GM19467 (cell line): ENCODE measurements around the gene AHRR.
"Not testable (repeated sequence)": the region's sequence is repeated elsewhere in the genome, so short reads cannot be mapped to it uniquely, and the experiment has no call there.

ENCODE experiments used
- ATAC-seq: cut with Tn5 transposase; IDR thresholded peaks from one replicate; pipeline ENCODE4 v1.9.1; 2021; ENCODE audit warnings: mild to moderate bottlenecking, moderate library complexity; ENCODE audit not compliant: unreplicated experiment

The AHRR gene

DNA sequence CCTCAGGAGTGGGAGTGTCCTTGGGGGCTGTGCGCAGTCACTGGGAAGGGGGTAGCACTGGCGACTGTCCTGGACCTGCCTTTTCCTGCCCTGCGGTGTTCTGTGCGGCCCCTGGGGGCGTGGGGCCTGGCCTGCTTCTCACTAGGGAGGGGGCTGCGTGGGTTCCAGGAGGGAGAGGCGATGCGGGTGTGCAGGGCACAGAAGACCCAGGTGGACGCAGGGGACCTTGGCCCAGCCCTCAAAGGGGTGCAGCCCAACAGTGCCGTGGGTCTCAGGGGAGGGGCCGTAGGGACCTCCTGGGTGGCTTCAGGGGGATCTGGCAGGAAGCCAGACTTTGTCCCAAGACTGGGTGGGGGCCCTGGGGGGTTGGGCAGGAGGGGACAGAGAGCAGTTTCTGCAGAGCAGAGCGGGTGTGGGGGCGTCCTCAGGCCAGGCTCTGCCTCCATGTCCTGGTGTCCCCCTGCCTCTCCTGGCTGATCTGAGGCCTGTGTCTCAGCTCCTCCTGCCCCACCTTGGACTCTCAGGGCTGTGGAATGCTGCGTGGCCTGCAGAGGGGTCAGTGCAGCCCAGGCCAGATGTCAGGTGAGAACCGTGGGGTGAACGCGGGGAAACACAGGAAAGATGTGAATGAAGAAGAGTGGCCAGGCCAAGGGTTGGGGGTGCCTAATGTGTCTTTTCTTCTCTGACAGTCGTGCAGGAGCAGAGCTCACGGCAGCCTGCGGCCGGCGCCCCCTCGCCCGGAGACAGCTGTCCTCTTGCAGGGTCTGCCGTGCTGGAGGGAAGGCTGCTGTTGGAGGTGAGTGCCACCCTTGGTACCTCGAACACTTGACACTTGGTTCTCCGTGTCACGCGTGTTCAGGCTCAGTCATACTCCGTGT lies 54.6 kb downstream of the AHRR start:
- ATAC-seq, result no peak

- no peak for ATAC-seq
Observed at GRCh38 chr5:376799-377325, 55.3 kb downstream of the AHRR start.

DNA sequence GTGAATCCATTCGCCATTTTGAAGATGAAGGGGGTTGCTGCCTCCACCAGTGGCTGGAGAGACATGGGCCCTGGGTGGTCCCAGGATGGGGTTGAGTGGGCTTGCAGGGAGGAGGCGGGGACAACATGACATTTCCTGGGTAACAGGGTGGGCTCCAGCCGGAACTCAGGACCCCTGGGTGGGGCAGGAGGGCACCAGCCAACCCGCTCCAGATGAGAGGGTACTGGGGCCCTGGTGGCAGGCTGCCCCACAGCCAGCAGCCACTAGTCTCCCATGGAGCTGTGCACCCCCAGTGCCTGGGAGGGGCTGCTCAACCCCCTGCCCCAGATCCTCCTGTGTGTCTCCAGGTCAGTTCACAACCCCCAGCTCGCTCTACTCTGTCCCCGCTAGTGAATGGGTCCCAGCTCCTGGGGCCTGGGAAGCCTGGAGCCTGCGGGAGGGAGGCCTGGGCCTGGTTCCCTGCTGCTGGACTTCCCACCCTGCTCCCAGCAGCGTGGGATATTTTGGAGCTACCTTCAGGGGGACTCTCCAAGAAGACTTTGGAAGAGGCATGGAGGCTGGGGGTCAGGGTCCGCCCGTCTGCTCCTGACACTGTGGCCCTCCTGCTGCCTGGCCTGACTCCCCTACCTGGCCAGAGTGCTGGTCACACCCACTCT lies 55.9 kb downstream of the AHRR start:
- no peak for ATAC-seq

- ATAC-seq, result no peak
Observed at GRCh38 chr5:378301-378891, 56.9 kb downstream of the AHRR start.

GRCh38 chr5:378976-379742 lies 57.6 kb downstream of the AHRR start:
- no peak for ATAC-seq

- ATAC-seq, result no peak
Observed at GRCh38 chr5:380701-381309, 59.3 kb downstream of the AHRR start.

GRCh38 chr5:383066-383465 lies 61.6 kb downstream of the AHRR start:
- no peak for ATAC-seq

DNA sequence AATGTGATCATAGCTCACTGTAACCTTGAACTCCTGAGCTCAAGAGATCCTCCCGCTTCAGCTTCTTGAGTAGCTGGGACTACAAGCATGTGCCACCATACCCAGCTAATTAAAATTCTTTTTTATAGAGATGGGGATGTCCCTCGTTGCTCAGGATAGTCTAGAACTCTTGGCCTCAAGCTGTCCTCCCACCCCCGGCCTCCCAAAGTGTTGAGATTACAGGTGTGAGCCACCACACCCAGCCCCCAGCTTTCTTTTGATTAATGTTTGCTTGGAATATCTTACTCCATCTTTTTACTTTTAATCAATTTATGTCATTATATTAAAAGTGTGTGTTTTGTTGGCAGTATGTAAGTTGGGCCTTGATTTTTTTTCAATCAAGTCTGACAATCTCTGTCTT lies 62.1 kb downstream of the AHRR start:
- no peak for ATAC-seq

DNA sequence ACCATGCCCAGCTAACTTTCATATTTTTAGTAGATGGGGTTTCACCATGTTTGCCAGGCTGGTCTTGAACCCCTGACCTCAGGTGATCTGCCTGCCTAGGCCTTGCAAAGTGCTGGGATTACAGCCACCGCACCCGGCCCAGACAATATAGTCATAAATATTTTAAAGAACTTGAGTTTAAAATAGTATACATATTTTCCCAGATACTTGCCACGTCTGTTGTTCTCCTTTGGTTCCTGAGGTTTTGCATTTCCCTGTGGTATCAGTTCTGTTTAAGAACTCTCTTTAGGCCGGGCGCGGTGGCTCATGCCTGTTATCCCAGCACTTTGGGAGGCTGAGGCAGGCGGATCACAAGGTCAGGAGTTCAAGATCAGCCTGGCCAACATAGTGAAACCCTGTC lies 63.1 kb downstream of the AHRR start:
- ATAC-seq, result not testable (repeated sequence)

DNA sequence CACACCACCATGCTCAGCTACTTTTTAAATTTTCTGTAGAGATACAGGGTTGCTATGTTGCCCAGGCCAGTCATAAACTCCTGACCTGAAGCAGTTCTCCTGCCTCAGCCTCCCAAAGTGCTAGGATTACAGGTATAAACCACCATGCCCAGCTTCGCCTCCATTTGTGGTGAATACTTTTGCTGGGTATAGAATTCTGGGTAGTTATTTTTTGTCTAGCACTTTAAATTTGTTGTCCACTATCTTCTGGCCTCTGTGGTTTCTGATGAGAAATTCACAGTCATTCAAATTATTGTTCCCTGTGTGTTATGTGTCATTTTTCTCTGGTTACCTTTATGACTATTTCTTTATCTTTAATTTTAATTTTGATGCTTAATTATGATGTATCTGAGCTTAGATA lies 63.8 kb downstream of the AHRR start:
- ATAC-seq, result no peak

DNA sequence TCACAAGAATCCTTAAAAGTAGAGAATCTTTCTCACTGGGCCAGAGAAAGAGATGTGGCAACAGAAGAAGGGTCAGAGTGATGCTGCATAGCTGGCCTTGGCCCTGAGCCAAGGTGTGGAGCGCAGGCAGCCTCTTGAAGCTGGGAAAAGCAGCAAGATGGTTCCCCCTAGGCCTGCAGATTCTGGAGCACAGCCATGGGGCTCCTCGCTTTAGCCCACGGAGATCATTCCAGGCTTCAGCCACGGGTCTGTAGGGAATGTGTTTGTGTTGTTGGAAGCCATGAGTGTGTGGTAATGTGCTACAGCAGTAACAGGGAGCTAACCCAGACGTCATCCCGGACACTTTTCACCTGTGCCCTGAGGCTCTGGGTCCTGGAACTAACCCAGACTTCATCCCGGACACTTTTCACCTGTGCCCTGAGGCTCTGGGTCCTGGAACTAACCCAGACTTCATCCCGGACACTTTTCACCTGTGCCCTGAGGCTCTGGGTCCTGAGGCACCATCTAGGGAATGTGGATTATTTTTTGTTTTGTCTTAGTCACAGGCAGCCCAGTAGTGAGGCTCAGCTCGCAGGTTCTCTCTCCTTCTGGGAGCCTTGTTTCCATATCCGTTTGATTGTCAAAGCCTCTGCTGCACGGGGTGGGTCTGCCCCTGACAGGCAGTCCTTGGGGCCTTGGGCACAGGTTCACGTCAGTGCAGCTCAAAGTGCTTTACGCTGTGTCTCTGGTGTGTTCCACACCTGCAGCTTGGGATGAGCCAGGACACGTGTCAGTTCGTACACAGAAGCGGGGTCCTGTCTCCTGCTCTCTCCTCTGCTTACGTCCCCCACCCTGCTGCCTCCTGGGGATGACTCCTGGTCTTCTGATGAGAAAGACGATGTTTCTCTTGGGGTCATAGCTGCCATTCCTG lies 65.2 kb downstream of the AHRR start:
- ATAC-seq, result no peak

- no peak for ATAC-seq
Observed at GRCh38 chr5:387491-388265, 66.2 kb downstream of the AHRR start.

DNA sequence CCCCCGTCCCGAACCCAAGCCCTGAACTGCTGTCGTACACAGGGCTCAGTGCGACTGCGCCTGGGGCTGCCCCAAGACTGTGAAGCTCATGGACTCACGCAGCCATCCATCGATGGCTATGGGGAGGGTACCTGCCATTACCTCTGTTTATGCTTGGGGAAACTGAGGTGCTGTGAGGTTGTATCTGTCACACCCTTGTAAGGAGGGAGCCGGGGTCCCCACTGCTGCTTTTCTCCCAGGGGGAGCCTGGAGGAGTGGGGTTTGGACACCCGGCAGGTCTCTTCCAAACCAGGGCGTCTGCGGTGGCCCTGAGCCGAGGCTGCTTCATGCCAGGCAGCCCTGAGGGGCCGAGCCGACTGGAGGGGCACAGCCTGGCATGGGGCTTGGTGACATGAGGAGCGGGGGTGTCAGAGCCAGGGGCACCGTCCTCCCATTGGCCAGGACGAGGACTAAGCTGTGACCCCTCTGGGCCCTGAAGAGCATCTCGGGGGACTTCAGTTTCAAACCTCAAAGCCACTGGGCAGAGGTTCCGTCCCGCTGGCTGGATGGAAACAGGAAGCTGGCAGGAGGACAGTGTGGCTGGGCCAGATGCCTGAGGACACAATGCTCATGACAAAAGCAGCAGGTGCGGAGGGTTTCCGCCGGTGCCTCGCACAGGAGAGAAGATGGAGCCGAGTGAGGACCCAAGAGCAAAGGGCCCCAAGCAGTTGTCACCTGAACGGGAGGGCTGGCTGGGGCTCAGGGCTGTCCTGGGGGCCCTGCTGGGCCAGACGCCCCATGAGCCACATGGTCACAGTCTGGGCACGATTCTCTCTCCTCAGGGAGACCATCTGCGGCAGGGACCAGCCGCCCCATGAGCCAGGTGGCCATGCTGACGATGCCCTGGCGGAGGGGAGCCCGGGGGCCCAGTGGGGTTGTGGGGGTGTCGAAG lies 67.0 kb downstream of the AHRR start:
- no peak for ATAC-seq

DNA sequence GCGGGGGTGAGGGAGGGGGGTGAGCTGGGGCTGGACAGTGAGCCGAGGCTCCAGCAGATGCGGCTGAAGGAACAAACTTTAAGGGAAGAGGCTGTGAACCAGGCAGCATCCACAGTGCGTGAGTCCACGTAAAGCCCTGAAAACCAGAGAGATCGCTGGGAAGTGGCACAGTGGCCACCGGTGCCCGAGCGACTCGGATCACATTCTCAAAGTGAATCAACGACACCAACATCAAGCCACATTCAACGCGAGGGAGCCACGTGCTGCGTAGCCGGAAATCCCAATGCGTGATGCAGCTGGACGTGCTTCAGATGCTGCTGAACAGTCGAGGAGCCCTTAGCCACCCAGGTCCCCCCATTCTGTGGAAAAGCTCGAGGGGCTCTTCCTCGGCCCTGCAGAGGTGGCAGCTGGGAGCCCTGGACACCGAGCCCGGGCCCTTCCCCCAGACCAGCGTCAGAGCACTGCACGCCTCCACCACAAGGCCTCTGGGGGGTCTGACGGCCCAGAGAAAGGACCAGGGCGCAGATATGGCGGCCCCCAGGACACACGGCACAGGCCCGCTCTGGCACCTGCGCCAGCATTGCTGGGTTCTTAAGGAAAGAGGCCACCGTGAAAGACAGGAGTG lies 67.8 kb downstream of the AHRR start:
- no peak for ATAC-seq

- ATAC-seq, result no peak
Observed at GRCh38 chr5:389891-390622, 68.5 kb downstream of the AHRR start.

DNA sequence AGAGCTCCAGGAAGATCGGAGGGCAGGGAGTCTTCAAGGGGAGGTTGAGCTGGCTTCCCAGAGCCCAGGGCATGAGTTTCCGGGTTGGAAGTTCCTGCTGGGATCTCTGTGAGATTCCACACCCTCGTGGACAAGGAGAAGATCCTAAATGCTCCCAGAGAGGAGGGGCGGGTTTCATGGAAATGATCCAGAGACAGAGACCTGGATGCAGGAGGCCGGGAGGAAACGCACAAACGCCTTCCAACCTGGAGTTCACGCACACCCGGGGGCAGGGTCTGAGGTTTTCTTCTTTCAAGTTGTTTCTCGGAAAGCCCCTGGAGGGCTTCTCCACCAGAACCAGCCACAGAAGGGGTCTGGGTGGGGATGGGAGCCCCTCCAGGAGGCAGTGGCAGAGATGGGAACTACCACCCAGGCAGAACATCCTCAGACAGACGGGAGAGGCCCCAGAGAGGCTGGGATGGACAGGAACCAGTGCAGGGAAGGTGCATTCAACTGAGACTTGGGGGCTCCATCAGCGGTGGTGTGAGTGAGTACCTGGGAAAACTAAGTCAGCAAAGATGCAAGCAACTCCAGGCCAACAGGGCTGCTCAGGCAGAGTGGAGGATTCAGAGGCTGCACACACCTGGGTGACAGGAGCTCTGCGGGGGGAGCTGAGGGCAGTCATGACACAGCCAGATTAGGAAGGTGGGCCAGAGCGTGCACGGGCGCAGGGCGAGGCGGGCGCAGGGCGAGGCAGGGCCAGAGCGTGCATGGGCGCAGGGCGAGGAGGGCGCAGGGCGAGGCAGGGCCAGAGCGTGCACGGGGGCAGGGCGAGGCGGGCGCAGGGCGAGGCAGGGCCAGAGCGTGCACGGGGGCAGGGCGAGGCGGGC lies 69.3 kb downstream of the AHRR start:
- ATAC-seq, result no peak
